Measurements from ENCODE around the gene MAP2K5. TPM values are rescaled to one million over a fixed set of nuclear protein-coding genes. Genes with fewer than 3 reads are reported as not detected.

The MAP2K5 gene
- total RNA-seq, 2 donors from 2014 or later = 14.5 to 24.7 TPM

DNA sequence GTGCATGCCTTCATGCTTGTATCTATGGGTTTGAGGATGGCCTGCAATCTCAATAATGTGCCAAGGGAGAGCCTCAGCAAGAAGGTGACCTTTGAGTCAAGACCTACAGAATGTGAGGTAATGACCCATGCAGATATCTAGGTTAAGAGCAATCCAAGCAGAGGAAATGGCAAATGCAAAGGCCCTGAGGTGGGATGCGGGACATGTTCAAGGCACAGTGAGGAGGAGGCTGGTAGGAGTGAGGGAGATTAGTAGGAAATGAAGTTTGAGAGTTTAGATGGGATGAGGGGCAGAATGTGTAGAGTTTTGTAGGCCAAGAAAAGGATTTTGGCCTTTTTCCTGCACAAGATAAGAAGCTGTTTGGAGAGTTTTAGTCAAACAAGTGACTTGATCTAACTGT, 4.7 kb upstream of the MAP2K5 start:
- peak overlapping the region; percentile 6 for H3K4me3 Mint-ChIP-seq
- DNase-seq (ENCODE audit: low spot score) = no peak
- no peaks in the 10 kb centered on the region for H3K27me3 Mint-ChIP-seq
- peaks cover 15 to 26% of the 10 kb centered on the region in 2 donors for H3K4me1 Mint-ChIP-seq (ENCODE audit: low read depth in 2 of 2)
- H3K27ac Mint-ChIP-seq = no peak overlapping the region
- H3K9me3 Mint-ChIP-seq = no peaks in the 10 kb centered on the region
- ATAC-seq = no peak
- H3K36me3 Mint-ChIP-seq = no peaks in the 10 kb centered on the region

DNA sequence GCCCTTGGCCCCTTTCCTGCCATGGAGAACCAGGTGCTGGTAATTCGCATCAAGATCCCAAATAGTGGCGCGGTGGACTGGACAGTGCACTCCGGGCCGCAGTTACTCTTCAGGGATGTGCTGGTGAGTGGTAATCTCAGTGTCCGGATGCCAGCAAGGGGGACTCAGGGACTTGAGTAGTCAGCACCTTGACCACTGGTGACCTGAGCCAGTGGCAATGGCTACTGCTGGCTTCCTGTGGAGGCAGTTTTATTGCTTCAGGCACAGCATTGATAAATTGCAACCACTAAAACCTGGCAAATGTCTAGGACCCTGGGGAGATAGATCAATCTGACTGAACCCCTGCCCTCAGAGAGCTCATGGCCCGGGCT, 830 bp downstream of the MAP2K5 start:
- DNase-seq (ENCODE audit: low spot score) (no peak), ATAC-seq (no peak)
- H3K36me3 Mint-ChIP-seq = no peaks in the 10 kb centered on the region
- peak overlapping the region; percentile 89 to 95 for H3K27ac Mint-ChIP-seq
- H3K4me3 Mint-ChIP-seq = peak overlapping the region; percentile 92
- no peaks in the 10 kb centered on the region for H3K9me3 Mint-ChIP-seq
- H3K4me1 Mint-ChIP-seq (ENCODE audit: low read depth in 2 of 2) = peaks cover 32 to 46% of the 10 kb centered on the region in 2 donors
- H3K27me3 Mint-ChIP-seq = no peaks in the 10 kb centered on the region

GRCh38 chr15:67544475-67544874, 2.0 kb downstream of the MAP2K5 start:
- Mint-ChIP-seq H3K27ac (peak overlapping the region; percentile 89 to 95), H3K27me3 (no peaks in the 10 kb centered on the region)
- no peak for ATAC-seq

GRCh38 chr15:67545864-67546263, 3.4 kb downstream of the MAP2K5 start:
- H3K27me3 Mint-ChIP-seq = no peaks in the 10 kb centered on the region
- no peaks in the 10 kb centered on the region for H3K36me3 Mint-ChIP-seq
- DNase-seq (ENCODE audit: low spot score) (no peak), ATAC-seq (no peak)
- no peaks in the 10 kb centered on the region for H3K9me3 Mint-ChIP-seq
- H3K4me3 Mint-ChIP-seq = no peak overlapping the region
- no peak overlapping the region for H3K27ac Mint-ChIP-seq
- peaks cover 32 to 46% of the 10 kb centered on the region in 2 donors for H3K4me1 Mint-ChIP-seq (ENCODE audit: low read depth in 2 of 2)

More at GRCh38 chr15:67544475-67544874, 2.0 kb downstream of the MAP2K5 start:
- no peaks in the 10 kb centered on the region for H3K9me3 Mint-ChIP-seq
- H3K36me3 Mint-ChIP-seq = no peaks in the 10 kb centered on the region
- peaks cover 31 to 44% of the 10 kb centered on the region in 2 donors for H3K4me1 Mint-ChIP-seq (ENCODE audit: low read depth in 2 of 2)
- DNase-seq (ENCODE audit: low spot score) = no peak
- peak overlapping the region; percentile 20 for H3K4me3 Mint-ChIP-seq

GRCh38 chr15:67547064-67547463, 4.6 kb downstream of the MAP2K5 start:
- Mint-ChIP-seq H3K9me3 (no peaks in the 10 kb centered on the region), H3K27ac (no peak overlapping the region), H3K4me1 (ENCODE audit: low read depth in 2 of 2) (peaks cover 27 to 41% of the 10 kb centered on the region in 2 donors), H3K4me3 (no peak overlapping the region), H3K27me3 (no peaks in the 10 kb centered on the region), H3K36me3 (no peaks in the 10 kb centered on the region)
- ATAC-seq (no peak), DNase-seq (ENCODE audit: low spot score) (no peak)

- Mint-ChIP-seq H3K9me3 (no peaks in the 10 kb centered on the region), H3K27me3 (no peaks in the 10 kb centered on the region), H3K4me1 (ENCODE audit: low read depth in 2 of 2) (peaks cover 26 to 41% of the 10 kb centered on the region in 2 donors), H3K36me3 (no peaks in the 10 kb centered on the region), H3K27ac (no peak overlapping the region), H3K4me3 (no peak overlapping the region)
- DNase-seq (ENCODE audit: low spot score) = no peak
- no peak for ATAC-seq
Measured at GRCh38 chr15:67547836-67548235, 5.3 kb downstream of the MAP2K5 start.

DNA sequence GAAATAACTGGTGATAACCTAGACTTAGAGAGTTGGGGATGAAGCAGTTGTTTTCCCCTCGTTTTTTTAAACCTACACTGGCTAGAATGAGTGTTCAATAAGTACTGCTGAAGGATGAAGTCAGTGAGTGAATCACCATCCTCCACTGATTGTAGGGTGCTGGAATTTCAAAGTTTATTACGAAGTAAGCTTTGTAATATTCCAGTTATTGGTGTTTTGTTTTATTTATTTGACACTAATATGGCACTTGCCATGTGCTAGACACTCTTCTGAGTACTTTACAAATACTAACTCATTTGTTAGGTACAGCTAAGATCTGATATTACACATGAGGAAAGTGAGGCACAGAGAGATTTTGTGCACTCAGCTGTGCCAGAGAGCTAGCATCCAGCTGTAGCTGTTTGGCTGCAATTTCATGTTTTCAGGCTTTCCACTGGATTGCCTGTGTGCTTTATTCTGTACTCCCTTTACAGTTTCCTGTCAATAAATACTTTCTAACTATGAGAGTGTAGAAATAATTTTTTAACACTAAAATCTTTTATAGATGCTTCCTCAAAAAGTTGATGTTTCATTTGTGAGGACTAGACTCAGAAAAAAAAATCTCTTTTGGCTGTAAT, 5.8 kb downstream of the MAP2K5 start:
- Mint-ChIP-seq H3K27ac (no peak overlapping the region), H3K4me1 (ENCODE audit: low read depth in 2 of 2) (peaks cover 21 to 36% of the 10 kb centered on the region in 2 donors), H3K4me3 (no peak overlapping the region), H3K36me3 (no peaks in the 10 kb centered on the region), H3K9me3 (no peaks in the 10 kb centered on the region), H3K27me3 (no peaks in the 10 kb centered on the region)
- ATAC-seq = no peak
- no peak for DNase-seq (ENCODE audit: low spot score)

DNA sequence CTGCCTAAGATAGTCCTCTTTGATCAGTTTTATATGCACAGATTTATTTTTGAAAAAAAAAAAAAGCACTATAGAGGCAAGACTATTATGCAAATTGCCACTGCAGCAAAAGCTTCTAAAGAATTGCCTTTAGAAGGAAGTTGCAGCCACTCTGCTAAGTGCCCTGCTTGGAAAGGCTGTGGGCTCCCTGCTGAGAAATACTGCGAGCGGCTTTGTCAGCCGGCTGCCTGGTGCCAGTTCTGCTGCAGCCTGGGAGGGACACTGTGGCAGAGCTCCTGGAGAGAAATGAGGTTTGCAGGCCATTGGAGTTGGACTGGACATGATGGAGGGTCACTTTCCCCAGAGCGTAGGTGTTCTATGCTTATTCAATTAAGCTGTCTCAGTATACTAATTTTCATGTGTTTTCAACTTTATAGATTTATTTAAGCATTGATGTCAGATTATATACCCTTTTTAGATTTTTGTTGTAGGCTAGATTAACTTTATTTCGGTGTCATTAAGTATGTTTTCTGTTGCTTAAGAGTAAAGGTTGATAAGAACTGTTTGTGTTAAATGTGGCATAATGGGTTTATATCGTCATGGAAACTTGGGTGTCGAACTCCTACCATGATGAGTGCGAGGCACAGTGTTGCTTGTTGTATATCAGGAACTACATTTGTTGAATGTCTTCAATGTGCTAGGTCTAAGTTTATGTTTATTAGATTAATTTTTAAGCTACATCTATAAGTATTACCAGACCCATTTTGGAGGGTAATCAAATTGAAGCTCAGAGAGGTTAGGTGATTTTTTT, 6.6 kb downstream of the MAP2K5 start:
- Mint-ChIP-seq H3K4me1 (ENCODE audit: low read depth in 2 of 2) (peaks cover 19 to 30% of the 10 kb centered on the region in 2 donors), H3K36me3 (no peaks in the 10 kb centered on the region), H3K9me3 (no peaks in the 10 kb centered on the region), H3K4me3 (no peak overlapping the region), H3K27me3 (no peaks in the 10 kb centered on the region), H3K27ac (no peak overlapping the region)
- ATAC-seq = no peak
- DNase-seq (ENCODE audit: low spot score) = no peak

GRCh38 chr15:67549736-67550135, 7.2 kb downstream of the MAP2K5 start:
- no peak overlapping the region for H3K27ac Mint-ChIP-seq

DNA sequence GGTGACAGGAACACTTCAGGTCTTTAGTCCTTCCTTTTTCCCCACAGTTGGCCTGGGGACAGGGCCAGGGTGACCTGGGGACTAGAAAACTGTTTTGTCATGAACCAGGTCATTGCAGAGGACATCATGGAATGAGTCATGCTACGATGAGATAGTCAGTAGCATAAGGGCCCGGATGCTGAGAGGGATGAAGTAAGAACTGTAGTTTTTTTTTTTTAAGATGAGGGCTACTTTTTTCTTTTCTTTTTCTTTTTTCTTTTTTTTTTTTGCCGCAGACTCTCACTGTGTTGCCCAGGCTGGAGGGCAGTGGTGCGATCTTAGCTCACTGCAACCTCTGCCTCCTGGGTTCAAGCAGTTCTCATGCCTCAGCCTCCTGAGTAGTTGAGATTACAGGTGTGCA, 8.0 kb downstream of the MAP2K5 start:
- no peak for DNase-seq (ENCODE audit: low spot score)
- no peak overlapping the region for H3K4me3 Mint-ChIP-seq
- H3K27ac Mint-ChIP-seq = no peak overlapping the region
- ATAC-seq = peak in 1 of 2 donors; percentile 75
- no peaks in the 10 kb centered on the region for H3K27me3 Mint-ChIP-seq
- H3K4me1 Mint-ChIP-seq (ENCODE audit: low read depth in 2 of 2) = peaks cover 16 to 24% of the 10 kb centered on the region in 2 donors
- H3K9me3 Mint-ChIP-seq = no peaks in the 10 kb centered on the region
- H3K36me3 Mint-ChIP-seq = no peaks in the 10 kb centered on the region

More at GRCh38 chr15:67549736-67550135, 7.2 kb downstream of the MAP2K5 start:
- Mint-ChIP-seq H3K27me3 (no peaks in the 10 kb centered on the region), H3K4me3 (no peak overlapping the region), H3K9me3 (no peaks in the 10 kb centered on the region), H3K36me3 (no peaks in the 10 kb centered on the region), H3K4me1 (ENCODE audit: low read depth in 2 of 2) (peaks cover 16 to 25% of the 10 kb centered on the region in 2 donors)
- no peak for DNase-seq (ENCODE audit: low spot score)
- no peak for ATAC-seq

DNA sequence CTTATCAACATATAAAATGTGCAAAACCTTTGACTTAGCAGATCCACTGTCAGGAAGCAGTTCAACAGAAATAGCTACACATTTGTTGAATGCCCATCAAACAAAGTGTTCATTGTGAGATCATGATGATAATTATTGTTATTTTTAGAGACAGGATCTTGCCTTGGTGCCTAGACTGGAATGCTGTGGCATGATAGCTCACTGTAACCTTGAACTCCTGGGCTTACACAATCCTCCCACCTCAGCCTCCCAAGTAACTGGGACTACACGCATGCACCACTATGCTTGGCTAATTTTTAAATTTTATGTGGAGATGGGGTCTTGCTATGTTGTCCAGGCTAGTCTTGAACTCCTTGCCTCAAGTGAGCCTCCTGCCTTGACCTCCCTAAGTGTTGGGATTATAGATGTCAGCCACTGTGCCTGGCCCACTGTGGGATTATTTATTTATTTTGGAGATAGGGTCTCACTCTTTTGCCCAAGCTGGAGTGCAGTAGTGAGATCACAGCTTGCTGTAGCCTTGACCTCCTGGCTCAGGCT, 8.8 kb downstream of the MAP2K5 start:
- no peaks in the 10 kb centered on the region for H3K27me3 Mint-ChIP-seq
- no peak overlapping the region for H3K27ac Mint-ChIP-seq
- H3K36me3 Mint-ChIP-seq = no peaks in the 10 kb centered on the region
- DNase-seq (ENCODE audit: low spot score) (no peak), ATAC-seq (no peak)
- H3K4me3 Mint-ChIP-seq = no peak overlapping the region
- H3K4me1 Mint-ChIP-seq (ENCODE audit: low read depth in 2 of 2) = peaks cover 16 to 24% of the 10 kb centered on the region in 2 donors
- H3K9me3 Mint-ChIP-seq = no peaks in the 10 kb centered on the region

- peaks cover 16% of the 10 kb centered on the region for H3K36me3 Mint-ChIP-seq
- peak overlapping the region in 1 of 2 donors; percentile 42 for H3K27ac Mint-ChIP-seq
Measured at GRCh38 chr15:67554580-67554979, 12.1 kb downstream of the MAP2K5 start.

GRCh38 chr15:67556976-67557570, 14.6 kb downstream of the MAP2K5 start:
- Mint-ChIP-seq H3K36me3 (peaks cover 17% of the 10 kb centered on the region), H3K27me3 (no peaks in the 10 kb centered on the region), H3K9me3 (no peaks in the 10 kb centered on the region), H3K4me3 (peak overlapping the region; percentile 58), H3K4me1 (ENCODE audit: low read depth in 2 of 2) (peaks cover 22 to 24% of the 10 kb centered on the region in 2 donors), H3K27ac (peak overlapping the region; percentile 59 to 72)
- ATAC-seq (peak in 1 of 2 donors; percentile 36), DNase-seq (ENCODE audit: low spot score) (no peak)

More at GRCh38 chr15:67554580-67554979, 12.1 kb downstream of the MAP2K5 start:
- Mint-ChIP-seq H3K4me1 (ENCODE audit: low read depth in 2 of 2) (peaks cover 21 to 28% of the 10 kb centered on the region in 2 donors), H3K4me3 (no peak overlapping the region), H3K9me3 (no peaks in the 10 kb centered on the region), H3K27me3 (no peaks in the 10 kb centered on the region)
- ATAC-seq = no peak
- DNase-seq (ENCODE audit: low spot score) = no peak

DNA sequence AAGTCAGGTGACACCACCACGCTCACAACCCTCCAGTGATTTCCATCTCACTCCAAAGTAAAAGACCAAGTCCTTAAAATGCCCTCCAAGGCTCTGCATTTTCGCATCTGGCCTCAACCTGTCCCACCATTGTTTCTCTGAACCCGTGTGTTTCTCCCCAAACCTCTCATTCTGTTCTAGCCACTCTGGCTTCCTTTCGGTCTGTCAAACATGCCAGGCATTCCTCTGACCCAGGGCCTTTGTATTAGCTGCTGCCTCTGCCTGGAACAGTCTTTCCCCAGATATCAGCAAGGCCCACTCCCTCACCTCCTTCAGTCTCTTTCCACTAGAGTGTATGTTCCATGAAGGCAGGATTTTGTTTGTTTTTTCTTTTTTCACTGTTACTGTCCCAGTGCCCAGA, 16.0 kb downstream of the MAP2K5 start:
- H3K4me1 Mint-ChIP-seq (ENCODE audit: low read depth in 2 of 2) = peaks cover 27 to 28% of the 10 kb centered on the region in 2 donors
- H3K27me3 Mint-ChIP-seq = no peaks in the 10 kb centered on the region
- H3K27ac Mint-ChIP-seq = peak overlapping the region in 1 of 2 donors; percentile 58
- H3K4me3 Mint-ChIP-seq = no peak overlapping the region
- H3K36me3 Mint-ChIP-seq = peaks cover 17% of the 10 kb centered on the region
- H3K9me3 Mint-ChIP-seq = no peaks in the 10 kb centered on the region
- ATAC-seq (no peak), DNase-seq (ENCODE audit: low spot score) (no peak)
